ENCODE measurements around the gene OLIG1.

DNA sequence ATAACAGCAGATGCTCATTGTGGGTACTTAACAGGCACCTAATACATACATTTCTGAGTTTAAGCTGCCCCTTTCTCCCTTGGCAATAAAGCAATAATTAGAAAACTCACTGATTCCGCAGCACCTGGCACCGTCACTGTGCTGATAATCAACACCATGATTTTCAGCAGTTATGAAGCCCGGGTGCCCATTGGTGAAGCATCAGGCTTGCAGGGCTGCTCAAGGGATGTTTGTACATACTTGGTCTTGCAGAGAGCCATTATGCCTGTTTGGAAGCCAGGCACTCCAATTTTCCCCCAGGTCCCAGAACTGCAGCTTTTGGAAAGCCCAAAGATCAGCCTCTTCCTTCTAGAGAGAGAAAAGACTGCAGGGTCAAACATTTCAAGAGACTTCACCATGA, 44.3 kb downstream of the OLIG1 start:
- no peak for TF ChIP-seq POLR2A (IDR thresholded peaks at IDR 0.05)
- TF ChIP-seq, protein P1, sequence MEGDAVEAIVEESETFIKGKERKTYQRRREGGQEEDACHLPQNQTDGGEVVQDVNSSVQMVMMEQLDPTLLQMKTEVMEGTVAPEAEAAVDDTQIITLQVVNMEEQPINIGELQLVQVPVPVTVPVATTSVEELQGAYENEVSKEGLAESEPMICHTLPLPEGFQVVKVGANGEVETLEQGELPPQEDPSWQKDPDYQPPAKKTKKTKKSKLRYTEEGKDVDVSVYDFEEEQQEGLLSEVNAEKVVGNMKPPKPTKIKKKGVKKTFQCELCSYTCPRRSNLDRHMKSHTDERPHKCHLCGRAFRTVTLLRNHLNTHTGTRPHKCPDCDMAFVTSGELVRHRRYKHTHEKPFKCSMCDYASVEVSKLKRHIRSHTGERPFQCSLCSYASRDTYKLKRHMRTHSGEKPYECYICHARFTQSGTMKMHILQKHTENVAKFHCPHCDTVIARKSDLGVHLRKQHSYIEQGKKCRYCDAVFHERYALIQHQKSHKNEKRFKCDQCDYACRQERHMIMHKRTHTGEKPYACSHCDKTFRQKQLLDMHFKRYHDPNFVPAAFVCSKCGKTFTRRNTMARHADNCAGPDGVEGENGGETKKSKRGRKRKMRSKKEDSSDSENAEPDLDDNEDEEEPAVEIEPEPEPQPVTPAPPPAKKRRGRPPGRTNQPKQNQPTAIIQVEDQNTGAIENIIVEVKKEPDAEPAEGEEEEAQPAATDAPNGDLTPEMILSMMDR (IDR thresholded peaks at IDR 0.05 in 4 of 5, conservative IDR thresholded peaks at IDR 0.05 in 1 of 5), result no peak

Data from gastrocnemius medialis (tissue), 4 donors.